Vagina (tissue), 2 donors: ENCODE results near the gene PACSIN1. TPM values are rescaled to one million over a fixed set of nuclear protein-coding genes. Genes with fewer than 3 reads are reported as not detected.

Source experiments
- DNase-seq, 2 donors: peaks; one replicate each; pipeline ENCODE4 v3.0.0-alpha.2; 2017; ENCODE audit errors: extremely low spot score in 2 of 2
- H3K27ac ChIP-seq: fragments of 200-600 bp; sonication (generic); one replicate; pipeline ENCODE4 v1.5.1; 2019
- H3K27me3 ChIP-seq: fragments of 200-600 bp; sonication (generic); one replicate; pipeline ENCODE4 v1.5.1; 2019
- H3K36me3 ChIP-seq, 2 donors: fragments of 200-600 bp; sonication (generic); one replicate each; pipeline ENCODE4 v1.5.1; 2017 to 2019
- H3K4me1 ChIP-seq: fragments of 200-600 bp; sonication (generic); one replicate; pipeline ENCODE4 v1.5.1; 2019
- H3K4me3 ChIP-seq, 2 donors: fragments of 200-600 bp; sonication (generic); 1 replicate in 1 of 2; 2 replicates in 1 of 2; pipeline ENCODE4 v1.5.1; 2016 to 2019
- H3K9me3 ChIP-seq: fragments of 200-600 bp; sonication (generic); one replicate; pipeline ENCODE4 v1.5.1; 2019
- POLR2A ChIP-seq, 2 donors: fragments of 450-650 bp; IDR thresholded peaks; one replicate each; pipeline ENCODE4 v1.6.1; 2017; ENCODE audit warnings: antibody characterized with exemption in 2 of 2, mild to moderate bottlenecking in 2 of 2, moderate library complexity in 2 of 2
- POLR2AphosphoS5 ChIP-seq, 2 donors: sonication (generic); formaldehyde crosslinking; IDR thresholded peaks; one replicate each; pipeline ENCODE4 v1.9.0; 2017; ENCODE audit warnings: antibody characterized with exemption in 2 of 2, mild to moderate bottlenecking in 2 of 2, low read depth in 1 of 2; ENCODE audit not compliant: insufficient read depth in 1 of 2
- intact Hi-C: fragments of 100-400 bp; cut with DNase I; formaldehyde crosslinking; loops from one replicate; pipeline ENCODE4 v1.15.1; 2023
- total RNA-seq: library from RNA; depleted of rRNA; stranded (reverse); fragments of >200 nt; gene quantifications from one replicate; pipeline ENCODE4 v1.2.3, GENCODE V29; 2016
- TF ChIP-seq, protein P1 (sequence below), 3 experiments: fragments of 450-650 bp in 2 of 3; fragments of 200-600 bp in 1 of 3; sonication (generic) in 1 of 3; IDR thresholded peaks; one replicate each; pipeline ENCODE4 v1.5.1; 2017 to 2019; ENCODE audit warnings: antibody characterized with exemption in 3 of 3, mild to moderate bottlenecking in 2 of 3, moderate library complexity in 2 of 3

PACSIN1 gene
- total RNA-seq, 1 donor from 2014 or later: 0.74 TPM

DNA sequence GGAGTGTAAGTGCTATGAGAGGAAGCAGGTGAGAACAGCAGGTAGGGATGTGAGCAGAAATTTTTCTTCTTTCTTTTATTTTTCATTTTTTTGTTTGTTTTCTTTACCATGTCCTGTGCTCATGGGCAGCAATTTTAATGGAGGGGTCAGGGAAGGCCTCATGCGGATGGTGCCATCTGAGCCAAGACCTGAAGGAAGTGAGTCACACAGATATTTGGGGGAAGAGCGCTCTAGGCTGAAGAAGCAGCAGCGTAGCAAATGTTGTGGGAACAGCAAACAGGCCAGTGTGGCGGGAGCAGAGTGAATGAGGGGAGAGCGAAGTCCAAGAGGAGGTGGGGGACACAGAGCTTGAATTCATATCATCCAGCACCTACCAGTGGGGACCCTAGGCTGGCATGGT lies 77.5 kb downstream of the PACSIN1 start:
- TF ChIP-seq POLR2AphosphoS5 (IDR thresholded peaks at IDR 0.05; ENCODE audit: insufficient read depth in 1 of 2, low read depth in 1 of 2) (no peak), POLR2A (IDR thresholded peaks at IDR 0.05) (no peak)
- TF ChIP-seq, protein P1, sequence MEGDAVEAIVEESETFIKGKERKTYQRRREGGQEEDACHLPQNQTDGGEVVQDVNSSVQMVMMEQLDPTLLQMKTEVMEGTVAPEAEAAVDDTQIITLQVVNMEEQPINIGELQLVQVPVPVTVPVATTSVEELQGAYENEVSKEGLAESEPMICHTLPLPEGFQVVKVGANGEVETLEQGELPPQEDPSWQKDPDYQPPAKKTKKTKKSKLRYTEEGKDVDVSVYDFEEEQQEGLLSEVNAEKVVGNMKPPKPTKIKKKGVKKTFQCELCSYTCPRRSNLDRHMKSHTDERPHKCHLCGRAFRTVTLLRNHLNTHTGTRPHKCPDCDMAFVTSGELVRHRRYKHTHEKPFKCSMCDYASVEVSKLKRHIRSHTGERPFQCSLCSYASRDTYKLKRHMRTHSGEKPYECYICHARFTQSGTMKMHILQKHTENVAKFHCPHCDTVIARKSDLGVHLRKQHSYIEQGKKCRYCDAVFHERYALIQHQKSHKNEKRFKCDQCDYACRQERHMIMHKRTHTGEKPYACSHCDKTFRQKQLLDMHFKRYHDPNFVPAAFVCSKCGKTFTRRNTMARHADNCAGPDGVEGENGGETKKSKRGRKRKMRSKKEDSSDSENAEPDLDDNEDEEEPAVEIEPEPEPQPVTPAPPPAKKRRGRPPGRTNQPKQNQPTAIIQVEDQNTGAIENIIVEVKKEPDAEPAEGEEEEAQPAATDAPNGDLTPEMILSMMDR (IDR thresholded peaks at IDR 0.05): no peak
- Histone ChIP-seq H3K4me1 (peaks cover 13% of the 10 kb centered on the region), H3K27ac (no peak overlapping the region), H3K36me3 (no peaks in the 10 kb centered on the region), H3K4me3 (no peak overlapping the region), H3K9me3 (no peaks in the 10 kb centered on the region), H3K27me3 (no peaks in the 10 kb centered on the region)
- intact Hi-C loops: no loop called here
- DNase-seq: no peak

DNA sequence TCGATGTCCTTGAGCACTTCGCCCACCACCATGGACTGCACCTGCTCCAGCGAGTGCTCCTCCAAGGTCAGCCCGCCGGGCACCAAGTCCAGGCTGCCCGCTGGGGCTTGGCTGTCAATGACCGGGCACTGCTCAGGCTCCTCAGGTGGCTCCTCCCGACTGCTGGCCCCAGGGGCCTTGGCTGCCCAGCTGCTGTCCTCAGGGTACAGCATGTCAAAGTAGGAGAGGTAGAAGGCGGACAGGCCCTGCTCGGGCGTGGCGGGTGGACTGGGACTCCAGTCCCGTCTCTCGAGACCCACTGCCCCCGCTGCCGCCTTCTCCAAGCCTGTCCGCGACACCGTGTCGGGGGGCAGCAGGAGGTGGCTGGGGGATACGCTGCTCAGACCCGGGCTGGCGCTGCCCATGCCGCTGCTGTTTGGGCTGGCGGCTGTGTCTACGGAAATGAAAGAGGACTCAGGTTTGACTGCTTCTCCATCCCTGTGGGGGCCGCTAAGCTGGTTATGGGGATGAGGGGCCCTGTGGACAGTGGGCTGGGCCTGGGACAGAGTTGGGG lies 78.3 kb downstream of the PACSIN1 start:
- TF ChIP-seq, protein P1 (IDR thresholded peaks at IDR 0.05): no peak
- TF ChIP-seq POLR2A (IDR thresholded peaks at IDR 0.05): no peak
- no peak for TF ChIP-seq POLR2AphosphoS5 (IDR thresholded peaks at IDR 0.05; ENCODE audit: insufficient read depth in 1 of 2, low read depth in 1 of 2)
- no peaks in the 10 kb centered on the region for H3K36me3 ChIP-seq
- peaks cover 13% of the 10 kb centered on the region for H3K4me1 ChIP-seq
- no peaks in the 10 kb centered on the region for H3K27me3 ChIP-seq
- no peak for DNase-seq
- no peak overlapping the region for H3K4me3 ChIP-seq
- H3K9me3 ChIP-seq: no peaks in the 10 kb centered on the region
- intact Hi-C loops: no loop called here
- H3K27ac ChIP-seq: no peak overlapping the region

DNA sequence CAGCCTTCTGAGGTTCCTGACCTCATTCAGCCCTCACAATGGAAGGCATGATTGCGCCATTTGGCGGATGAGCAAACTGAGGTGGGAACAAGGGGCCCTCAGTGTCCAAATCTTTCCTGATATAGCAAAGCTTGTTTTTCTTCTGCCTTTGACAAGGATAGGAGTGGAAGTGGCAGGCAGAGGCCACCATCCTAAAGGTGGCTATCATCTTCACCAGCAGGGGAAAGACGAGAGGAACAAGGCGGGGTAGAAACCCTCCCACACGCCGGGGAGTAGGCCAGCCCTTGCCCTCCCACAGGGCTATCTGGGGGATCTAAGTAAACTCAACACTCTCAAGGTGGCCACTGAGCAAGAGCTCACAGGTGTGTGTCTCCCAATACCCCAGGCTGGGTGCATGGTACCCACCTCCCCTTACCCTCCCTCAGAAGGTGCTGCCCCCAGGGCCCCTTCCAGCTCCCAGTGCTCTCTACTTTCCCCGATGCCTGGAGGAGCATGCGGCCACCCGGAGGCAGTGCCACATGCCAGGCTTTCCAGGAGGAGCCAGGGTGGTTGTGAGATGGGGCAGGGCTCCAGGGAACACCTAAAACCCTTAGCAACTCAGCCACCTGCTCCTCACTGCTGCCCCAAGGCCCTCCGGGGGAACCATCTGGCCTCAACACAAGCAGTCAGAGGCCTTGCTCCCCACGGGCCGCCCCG lies 79.0 kb downstream of the PACSIN1 start:
- TF ChIP-seq POLR2AphosphoS5 (IDR thresholded peaks at IDR 0.05; ENCODE audit: insufficient read depth in 1 of 2, low read depth in 1 of 2) (no peak), POLR2A (IDR thresholded peaks at IDR 0.05) (no peak)
- TF ChIP-seq, protein P1 (IDR thresholded peaks at IDR 0.05): no peak
- no peaks in the 10 kb centered on the region for H3K36me3 ChIP-seq
- peaks cover 13% of the 10 kb centered on the region for H3K4me1 ChIP-seq
- intact Hi-C loops: no loop called here
- H3K4me3 ChIP-seq: no peak overlapping the region
- no peak overlapping the region for H3K27ac ChIP-seq
- no peaks in the 10 kb centered on the region for H3K9me3 ChIP-seq
- no peaks in the 10 kb centered on the region for H3K27me3 ChIP-seq
- no peak for DNase-seq

DNA sequence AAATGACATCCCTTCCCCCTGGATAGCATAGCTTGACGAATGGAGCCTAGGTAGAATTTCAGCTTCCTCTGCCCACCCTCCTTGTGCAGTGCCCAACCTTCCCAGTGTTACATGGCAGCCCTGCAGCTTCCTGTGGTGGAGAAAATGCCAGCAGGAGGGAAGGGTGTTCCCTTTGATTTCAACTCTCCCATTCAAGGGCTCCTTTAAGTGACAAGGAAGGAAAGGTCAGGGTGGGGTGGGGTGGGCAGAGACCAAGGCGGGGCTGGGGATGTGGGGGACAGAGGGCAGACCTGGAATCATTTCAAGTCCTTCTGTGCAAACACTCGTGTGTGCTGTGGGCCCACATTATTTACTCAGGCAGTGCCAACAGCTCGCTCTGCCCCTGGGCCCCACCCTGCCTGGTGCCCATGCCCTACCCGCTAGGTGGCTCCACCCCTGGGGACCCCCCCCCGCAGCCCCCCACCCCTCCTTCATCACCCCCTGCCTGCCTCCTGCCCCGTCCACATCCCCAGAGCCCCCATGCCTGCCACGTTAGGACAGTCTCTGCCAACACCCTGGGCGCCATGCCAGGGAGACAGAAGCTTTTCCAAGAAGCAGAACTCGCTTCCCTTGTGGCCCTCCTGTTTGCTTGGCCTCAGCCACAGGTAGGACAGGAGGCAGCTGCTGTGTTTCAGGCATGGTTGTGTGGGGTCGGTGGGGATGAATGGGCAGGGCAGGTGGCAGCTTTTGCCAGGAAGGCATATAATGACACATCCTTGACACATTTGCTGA lies 80.9 kb downstream of the PACSIN1 start:
- intact Hi-C loops: no loop called here
- H3K36me3 ChIP-seq: no peaks in the 10 kb centered on the region
- no peaks in the 10 kb centered on the region for H3K9me3 ChIP-seq
- H3K4me1 ChIP-seq: peaks cover 13% of the 10 kb centered on the region
- H3K27ac ChIP-seq: no peak overlapping the region
- H3K27me3 ChIP-seq: no peaks in the 10 kb centered on the region
- no peak overlapping the region for H3K4me3 ChIP-seq
- DNase-seq: no peak
- TF ChIP-seq POLR2AphosphoS5 (IDR thresholded peaks at IDR 0.05; ENCODE audit: insufficient read depth in 1 of 2, low read depth in 1 of 2): no peak
- no peak for TF ChIP-seq POLR2A (IDR thresholded peaks at IDR 0.05)
- TF ChIP-seq, protein P1 (IDR thresholded peaks at IDR 0.05): no peak
